Frontal cortex (tissue), 4 donors: ENCODE measurements around the gene COMTD1. TPM values are rescaled to one million over a fixed set of nuclear protein-coding genes. Genes with fewer than 3 reads are reported as not detected.

ENCODE experiments used
- DNase-seq, 2 donors: peaks; one replicate each; pipeline ENCODE4 v3.0.0; 2012; ENCODE audit warnings: low spot score in 2 of 2
- FAIRE-seq: peaks from 2 replicates; lab custom pipeline; 2012; peaks lifted over from hg19 to GRCh38; lab: Jason Lieb, UNC
- total RNA-seq: library from RNA; depleted of rRNA; stranded (reverse); fragments of >200 nt; gene quantifications from one replicate; pipeline ENCODE4 v1.2.3, GENCODE V29; 2014
- donor health status: control.
- donor health status: control.
- donor health status: control.

Gene COMTD1
- total RNA-seq: 20.0 TPM

DNA sequence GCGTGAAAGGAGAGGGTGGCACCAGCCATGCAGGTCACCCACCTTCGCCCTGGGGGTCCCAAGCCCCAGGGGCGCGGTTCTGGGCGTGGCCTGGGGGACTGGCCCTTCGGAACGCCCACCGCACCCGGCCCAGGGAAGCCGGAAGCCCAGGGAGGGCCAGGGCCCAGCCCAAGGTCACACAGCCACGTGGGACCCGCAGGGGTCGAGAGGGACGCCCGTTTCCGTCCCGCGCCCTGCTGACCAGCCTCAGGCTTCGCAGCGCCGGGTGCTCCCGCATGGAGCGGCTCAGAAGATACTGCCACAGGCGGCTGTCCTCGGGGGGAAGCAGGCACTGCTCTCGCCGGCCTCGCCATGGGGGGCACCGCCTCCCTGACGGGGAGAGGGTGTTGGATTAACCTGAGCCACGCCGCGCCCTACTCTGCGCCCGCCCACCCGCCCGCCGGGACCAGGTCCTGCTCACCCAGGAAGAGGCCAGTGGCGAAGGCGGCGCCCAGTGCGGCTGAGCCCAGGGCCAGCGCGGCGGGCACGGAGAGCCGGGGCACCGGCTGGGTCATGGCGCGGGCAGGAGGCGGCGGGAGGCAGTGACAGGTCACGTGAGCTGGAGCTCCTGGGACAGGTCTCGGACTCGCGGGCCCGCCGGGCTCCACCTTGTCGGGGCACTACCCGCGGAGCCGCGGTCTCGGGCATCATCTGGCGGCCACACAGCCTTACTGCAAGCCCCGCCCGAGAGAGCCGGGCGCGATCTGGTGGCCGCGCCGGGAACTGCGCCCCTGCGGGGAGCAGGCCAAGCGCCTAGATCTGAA lies at the start of gene COMTD1:
COMTD1 (minus strand) TSS at position 583 of the 803 bp plus-strand sequence; CDS start at position 554, 29 bp downstream.
- DNase-seq: peak; percentile 94 to 97
- FAIRE-seq: no peak

DNA sequence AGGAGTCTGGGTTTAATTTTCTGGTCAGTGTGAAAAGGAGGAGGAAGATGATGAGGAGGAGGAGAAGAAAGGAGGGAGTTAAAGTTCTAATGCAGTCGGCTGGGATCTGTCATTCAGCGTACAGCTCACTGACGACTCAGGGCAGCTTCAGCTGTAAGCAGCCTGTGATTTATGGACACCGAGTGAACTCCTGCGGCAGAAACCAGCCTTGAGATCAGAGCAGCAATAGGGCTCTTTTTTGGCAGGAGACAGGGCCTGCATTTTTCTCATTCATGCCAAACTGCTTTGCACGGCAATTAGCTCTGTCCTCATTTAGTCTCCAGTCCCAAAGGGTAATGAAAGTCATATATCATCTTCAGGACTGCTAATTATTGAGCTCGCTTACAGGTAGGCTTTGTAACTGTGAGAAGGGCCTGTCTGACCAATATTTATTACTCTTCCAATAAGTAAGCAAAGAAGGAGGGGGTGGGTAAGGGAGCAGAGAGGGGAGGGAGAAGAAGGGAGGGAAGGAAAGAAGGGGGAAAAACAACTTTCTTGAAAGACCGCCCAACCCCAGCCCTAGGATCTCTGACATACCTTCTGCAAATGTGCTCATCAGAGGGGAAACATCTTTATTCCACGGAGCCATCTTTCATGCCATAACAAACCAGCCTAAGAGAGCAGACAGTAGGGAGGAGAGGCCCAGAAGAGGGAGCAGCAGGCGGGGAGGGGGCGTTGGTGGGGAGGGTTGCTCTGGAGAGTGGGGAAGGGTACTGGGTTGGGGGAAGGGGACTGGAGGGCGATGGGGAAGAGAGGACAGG lies 48.1 kb upstream of the COMTD1 start:
- FAIRE-seq: no peak
- DNase-seq: no peak

DNA sequence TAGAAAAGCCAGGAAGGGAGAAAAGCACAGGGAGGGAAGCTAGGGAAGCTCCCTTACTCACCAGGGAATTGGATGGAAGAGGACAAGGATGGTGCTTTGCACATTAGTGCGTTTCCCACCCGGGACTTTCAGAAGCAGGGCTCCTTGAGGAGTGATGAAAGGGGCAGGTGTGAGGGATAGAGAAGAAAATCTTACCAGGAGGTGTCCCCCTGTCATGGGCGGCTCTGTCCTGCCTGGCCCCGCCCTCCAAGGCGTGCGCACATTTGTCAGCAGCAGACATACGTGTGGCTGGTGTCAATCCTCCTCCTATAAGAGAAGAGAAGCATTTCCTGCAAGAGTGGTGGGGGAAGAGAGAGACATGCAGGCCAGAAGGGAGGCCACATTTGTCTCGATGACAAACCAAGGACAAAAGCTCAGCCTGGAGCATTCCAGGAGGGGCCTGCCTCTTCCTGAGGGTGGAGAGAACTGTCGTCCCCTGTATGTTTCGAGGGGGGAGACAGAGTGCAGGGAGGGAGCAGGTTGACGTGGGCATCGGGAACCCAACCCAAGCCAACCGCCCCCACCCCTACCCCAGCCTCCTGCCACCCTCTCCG lies 47.4 kb upstream of the COMTD1 start:
- FAIRE-seq (no peak), DNase-seq (no peak)

- FAIRE-seq: no peak
- DNase-seq: no peak
These were observed 46.2 kb upstream of the COMTD1 start for GRCh38 chr10:75281974-75282373.

GRCh38 chr10:75280236-75280635 lies 44.5 kb upstream of the COMTD1 start:
- FAIRE-seq: no peak
- no peak for DNase-seq

GRCh38 chr10:75276069-75276872 lies 40.5 kb upstream of the COMTD1 start:
- no peak for FAIRE-seq

GRCh38 chr10:75272896-75273295 lies 37.1 kb upstream of the COMTD1 start:
- no peak for FAIRE-seq

More at GRCh38 chr10:75276069-75276872, 40.5 kb upstream of the COMTD1 start:
- DNase-seq: no peak

DNA sequence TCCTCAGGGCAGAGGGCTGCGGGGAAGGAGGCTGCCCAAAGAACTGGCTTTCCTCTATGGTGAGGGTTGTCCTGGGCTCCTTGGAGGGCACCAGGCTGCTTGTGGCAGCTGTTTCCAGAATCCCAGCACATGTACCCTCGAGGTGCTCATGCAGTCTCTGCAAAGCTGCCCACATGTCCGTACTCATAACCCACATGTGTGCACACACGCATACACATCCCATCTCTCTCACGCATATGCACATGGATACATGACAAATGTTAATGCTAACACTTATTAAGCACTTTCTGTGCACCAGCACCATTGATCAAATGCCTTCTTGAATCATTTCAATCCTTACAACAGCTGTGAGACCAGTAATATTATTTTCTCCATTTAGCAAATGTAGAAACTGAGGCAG lies 36.3 kb upstream of the COMTD1 start:
- FAIRE-seq (no peak), DNase-seq (no peak)

More at GRCh38 chr10:75272896-75273295, 37.1 kb upstream of the COMTD1 start:
- DNase-seq: no peak

DNA sequence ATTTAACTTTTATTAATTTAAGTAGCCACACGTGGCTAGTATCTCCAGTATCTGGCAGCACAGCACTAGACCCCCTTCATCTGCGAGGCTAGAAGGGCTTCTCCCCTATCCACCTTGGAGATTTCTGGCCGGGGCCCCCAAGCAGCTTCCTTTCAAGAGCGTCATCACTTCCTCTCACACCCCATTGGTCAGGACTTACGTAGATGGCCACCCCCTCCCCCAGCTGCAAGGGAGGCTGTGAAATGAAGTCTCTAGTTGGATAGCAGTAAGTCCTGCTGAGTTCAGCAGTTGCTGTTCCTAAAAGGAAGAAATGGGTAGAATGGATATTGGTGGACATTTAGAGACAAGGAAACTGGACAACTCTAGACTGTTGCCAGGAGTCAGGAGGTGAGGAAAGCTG lies 33.8 kb upstream of the COMTD1 start:
- no peak for DNase-seq
- FAIRE-seq: no peak

- DNase-seq: no peak
- no peak for FAIRE-seq
These were observed 31.2 kb upstream of the COMTD1 start for GRCh38 chr10:75266945-75267344.

- FAIRE-seq: no peak
- no peak for DNase-seq
These were observed 30.1 kb upstream of the COMTD1 start for GRCh38 chr10:75265856-75266255.

GRCh38 chr10:75263806-75264205 lies 28.0 kb upstream of the COMTD1 start:
- DNase-seq: no peak
- no peak for FAIRE-seq

DNA sequence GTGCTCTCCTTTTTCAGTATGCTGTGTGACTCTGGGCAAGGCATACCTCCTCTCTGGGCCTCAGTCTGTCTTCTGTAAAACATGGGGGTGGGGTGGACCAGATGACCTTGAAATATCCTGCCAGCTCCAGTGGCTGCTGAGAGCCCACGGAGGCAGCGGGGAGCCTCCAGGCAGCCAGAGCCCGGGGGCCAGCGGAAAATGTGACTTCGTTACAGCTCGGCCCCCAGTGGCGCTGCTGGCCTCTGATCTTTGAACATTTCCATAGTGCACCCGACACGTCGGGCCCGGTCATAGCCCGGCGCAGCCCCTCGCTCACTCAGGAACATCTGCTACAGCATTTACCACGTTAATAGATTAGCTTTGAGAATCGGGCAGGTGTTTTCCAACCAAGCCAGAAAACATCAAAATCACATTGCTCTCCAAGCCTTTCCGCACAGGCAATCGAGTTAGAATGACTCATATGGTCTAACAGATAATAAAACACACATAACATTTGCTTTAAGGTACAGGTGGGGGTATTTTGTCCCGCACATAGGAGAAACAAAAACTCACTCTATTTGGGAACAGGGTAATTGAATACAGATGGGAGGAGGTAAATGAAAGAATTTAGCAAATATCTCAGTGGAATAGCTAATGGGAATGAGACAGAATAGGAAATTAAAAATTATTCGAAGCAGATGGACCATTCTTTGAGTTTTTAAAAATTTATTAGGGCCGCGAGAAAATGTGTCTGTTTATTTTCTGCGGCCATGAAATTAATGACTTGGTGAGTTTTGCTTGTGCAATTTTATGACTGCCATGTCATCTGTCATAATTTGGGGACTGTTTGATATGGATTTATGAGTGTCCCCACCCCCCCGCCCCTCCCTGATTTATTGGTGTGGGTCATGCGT lies 26.3 kb upstream of the COMTD1 start:
- DNase-seq: no peak
- FAIRE-seq: no peak

- DNase-seq (no peak), FAIRE-seq (no peak)
These were observed 25.2 kb upstream of the COMTD1 start for GRCh38 chr10:75260990-75261389.

DNA sequence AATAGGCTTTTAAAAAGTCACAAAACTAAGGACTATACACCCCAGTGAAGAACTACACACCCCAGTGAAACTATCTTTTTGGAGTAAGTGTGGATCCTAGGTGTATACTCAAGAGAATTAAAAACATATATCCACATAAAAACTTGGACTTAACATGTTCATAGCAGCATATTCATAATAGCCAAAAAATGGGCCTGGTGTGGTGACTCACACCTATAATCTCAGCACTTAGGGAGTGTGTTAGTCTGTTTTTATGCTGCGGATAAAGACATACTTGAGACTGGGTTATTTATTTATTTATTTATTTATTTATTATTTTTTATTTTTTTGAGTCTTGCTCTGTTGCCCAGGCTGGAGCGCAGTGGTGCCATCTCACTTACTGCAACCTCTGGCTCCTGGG lies 19.0 kb upstream of the COMTD1 start:
- DNase-seq (no peak), FAIRE-seq (no peak)

- no peak for DNase-seq
- FAIRE-seq: no peak
These were observed 17.8 kb upstream of the COMTD1 start for GRCh38 chr10:75253281-75254220.

DNA sequence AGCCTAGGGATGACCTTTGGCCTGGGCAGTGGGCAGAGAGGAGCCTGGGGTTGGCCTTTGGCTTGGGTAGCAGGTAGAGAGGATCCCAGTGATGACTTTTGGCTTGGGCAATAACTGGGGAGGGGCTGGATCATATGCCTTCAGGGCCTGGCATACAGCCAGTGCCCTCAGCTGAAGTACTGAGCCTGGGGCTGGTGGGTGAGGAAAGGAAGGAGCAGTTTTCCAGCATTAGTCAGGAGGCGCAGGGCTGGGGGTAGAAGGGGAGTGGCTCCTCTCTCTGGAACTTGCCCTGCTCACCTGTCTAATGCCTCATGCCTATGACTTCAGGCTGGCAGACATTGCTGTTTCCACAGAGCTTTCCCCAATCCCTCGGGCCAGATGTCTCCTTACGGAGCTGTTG lies 15.2 kb upstream of the COMTD1 start:
- no peak for FAIRE-seq
- no peak for DNase-seq

DNA sequence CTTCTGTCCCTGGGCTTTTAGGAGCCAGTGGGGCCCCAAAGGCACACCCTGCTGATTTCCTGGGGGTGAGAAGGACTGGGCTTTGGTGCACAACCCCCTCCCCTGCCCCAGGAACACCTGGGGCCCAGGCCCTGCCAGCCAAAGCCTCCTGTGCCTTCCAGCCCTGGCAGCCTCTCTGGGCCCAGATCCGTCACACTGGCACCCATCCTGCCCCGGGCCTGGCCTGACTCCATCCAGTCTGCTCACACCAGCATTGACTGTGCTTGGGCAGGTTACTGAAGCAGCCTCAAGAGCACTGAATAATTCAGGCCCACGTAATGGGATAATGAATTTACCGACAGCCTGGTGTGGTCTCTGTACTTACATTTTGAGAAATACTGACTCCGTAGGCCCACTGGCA lies 12.0 kb upstream of the COMTD1 start:
- no peak for DNase-seq

More for the DNA sequence above, 12.0 kb upstream of the COMTD1 start:
- FAIRE-seq: no peak
